ENCODE results near the gene MYO5A. TPM values are rescaled to one million over a fixed set of nuclear protein-coding genes. Genes with fewer than 3 reads are reported as not detected.

The MYO5A gene
- total RNA-seq, 1 experiment from 2014 or later, result 21.8 TPM

DNA sequence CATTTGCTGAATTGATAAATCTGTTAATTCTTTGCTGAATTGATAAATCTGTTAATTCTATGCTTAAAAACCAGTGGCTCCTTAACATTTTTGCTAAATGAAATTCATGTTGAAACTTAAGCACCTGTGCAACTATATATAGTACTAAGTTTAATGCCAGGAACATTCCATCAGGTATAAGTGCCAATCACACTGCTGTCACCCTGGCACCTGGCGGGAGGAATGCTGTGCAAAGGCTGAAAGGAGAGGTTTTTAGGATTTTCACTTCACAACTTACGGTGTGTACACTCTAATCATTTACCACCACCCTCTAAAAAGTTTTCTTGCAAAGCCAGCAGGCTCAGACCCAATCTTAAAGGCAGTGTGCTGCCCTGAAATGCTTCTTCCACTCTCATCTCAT, 199.5 kb downstream of the MYO5A start:
- Histone ChIP-seq H3K4ac (ENCODE audit: low read depth, low read length) (no peak overlapping the region), H3K27ac (ENCODE audit: insufficient read length, low read depth, low read length) (no peak overlapping the region), H3T11ph (ENCODE audit: low read length) (no peak overlapping the region), H2BK15ac (ENCODE audit: low read depth, low read length) (no peak overlapping the region), H4K8ac (replicated peaks; ENCODE audit: insufficient read length, low read depth, low read length) (no peak overlapping the region), H3K56ac (ENCODE audit: insufficient read length, low read depth, low read length) (no peak overlapping the region), H3K79me1 (ENCODE audit: insufficient read depth, low read depth, low read length, poor library complexity, severe bottlenecking) (no peaks in the 10 kb centered on the region), H3K14ac (ENCODE audit: insufficient read depth, low read length) (no peak overlapping the region), H3K9ac (ENCODE audit: extremely low read depth, insufficient read length, low read length) (no peak overlapping the region), H3K27me3 (ENCODE audit: insufficient read depth, low read length) (no peaks in the 10 kb centered on the region), H2BK120ac (ENCODE audit: low read depth, low read length, poor library complexity, severe bottlenecking) (no peak overlapping the region), H2BK5ac (ENCODE audit: insufficient read length, low read length) (no peak overlapping the region), H4K20me1 (ENCODE audit: control insufficient read depth, insufficient read depth, insufficient read length) (no peaks in the 10 kb centered on the region), H2BK12ac (ENCODE audit: insufficient read length, low read depth, low read length) (no peak overlapping the region), H3K18ac (ENCODE audit: insufficient read length, low read depth, low read length) (no peak overlapping the region), H4K91ac (ENCODE audit: insufficient read length, low read depth, low read length) (no peak overlapping the region), H2BK20ac (ENCODE audit: low read depth, low read length, poor library complexity, severe bottlenecking) (no peak overlapping the region), H3K23me2 (ENCODE audit: insufficient read length, low read depth, low read length, poor library complexity, severe bottlenecking) (no peaks in the 10 kb centered on the region), H4K5ac (ENCODE audit: insufficient read length, low read depth, low read length) (no peak overlapping the region), H3K4me2 (ENCODE audit: insufficient read depth, insufficient read length, low read length) (no peak overlapping the region), H3K9me3 (ENCODE audit: control insufficient read depth, low read depth, low read length) (no peaks in the 10 kb centered on the region), H3K4me1 (ENCODE audit: insufficient read depth, low read length) (no peaks in the 10 kb centered on the region), H3K79me2 (ENCODE audit: insufficient read depth, low read length) (no peaks in the 10 kb centered on the region), H2AK5ac (ENCODE audit: insufficient read length, low read length) (no peak overlapping the region), H2AFZ (ENCODE audit: low read length) (no peak overlapping the region), H3K23ac (ENCODE audit: insufficient read length, low read depth, low read length) (no peak overlapping the region)
- no peak overlapping the region; a peak in 1 of 7 replicates for H3K27ac Mint-ChIP-seq
- H3K27me3 Mint-ChIP-seq (ENCODE audit: low read depth), result no peaks in the 10 kb centered on the region
- no CpG with 5 or more reads among the region's 2 CpGs for WGBS (ENCODE audit: extremely low coverage, insufficient read length, low lambda C conversion rate)
- H3K36me3 Mint-ChIP-seq (ENCODE audit: insufficient read depth in 1 of 3, low read depth in 3 of 3), result peaks cover 1 to 10% (median 6%) of the 10 kb centered on the region in 3 experiments; a peak in 5 of 7 replicates
- TF ChIP-seq, protein P1, sequence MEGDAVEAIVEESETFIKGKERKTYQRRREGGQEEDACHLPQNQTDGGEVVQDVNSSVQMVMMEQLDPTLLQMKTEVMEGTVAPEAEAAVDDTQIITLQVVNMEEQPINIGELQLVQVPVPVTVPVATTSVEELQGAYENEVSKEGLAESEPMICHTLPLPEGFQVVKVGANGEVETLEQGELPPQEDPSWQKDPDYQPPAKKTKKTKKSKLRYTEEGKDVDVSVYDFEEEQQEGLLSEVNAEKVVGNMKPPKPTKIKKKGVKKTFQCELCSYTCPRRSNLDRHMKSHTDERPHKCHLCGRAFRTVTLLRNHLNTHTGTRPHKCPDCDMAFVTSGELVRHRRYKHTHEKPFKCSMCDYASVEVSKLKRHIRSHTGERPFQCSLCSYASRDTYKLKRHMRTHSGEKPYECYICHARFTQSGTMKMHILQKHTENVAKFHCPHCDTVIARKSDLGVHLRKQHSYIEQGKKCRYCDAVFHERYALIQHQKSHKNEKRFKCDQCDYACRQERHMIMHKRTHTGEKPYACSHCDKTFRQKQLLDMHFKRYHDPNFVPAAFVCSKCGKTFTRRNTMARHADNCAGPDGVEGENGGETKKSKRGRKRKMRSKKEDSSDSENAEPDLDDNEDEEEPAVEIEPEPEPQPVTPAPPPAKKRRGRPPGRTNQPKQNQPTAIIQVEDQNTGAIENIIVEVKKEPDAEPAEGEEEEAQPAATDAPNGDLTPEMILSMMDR (conservative IDR thresholded peaks at IDR 0.05), result no peak
- H3K4me1 Mint-ChIP-seq, result peaks cover 7% of the 10 kb centered on the region in 2 experiments; a peak in 3 of 4 replicates
- no peak for DNase-seq
- no peak overlapping the region for H3K4me3 Mint-ChIP-seq
- no peaks in the 10 kb centered on the region for H3K9me3 Mint-ChIP-seq
